GM19193 (cell line): ENCODE measurements around the gene MEGF9.

ENCODE experiments used
- POLR2A ChIP-seq: IDR thresholded peaks from 4 replicates; pipeline ENCODE4 v1.6.1; 2011; ENCODE audit not compliant: insufficient read depth, insufficient read length; ENCODE audit errors: extremely low read depth

Gene MEGF9

GRCh38 chr9:120653762-120654161 lies 60.5 kb downstream of the MEGF9 start:
- no peak for TF ChIP-seq POLR2A

GRCh38 chr9:120652934-120653333 lies 61.3 kb downstream of the MEGF9 start:
- no peak for TF ChIP-seq POLR2A

DNA sequence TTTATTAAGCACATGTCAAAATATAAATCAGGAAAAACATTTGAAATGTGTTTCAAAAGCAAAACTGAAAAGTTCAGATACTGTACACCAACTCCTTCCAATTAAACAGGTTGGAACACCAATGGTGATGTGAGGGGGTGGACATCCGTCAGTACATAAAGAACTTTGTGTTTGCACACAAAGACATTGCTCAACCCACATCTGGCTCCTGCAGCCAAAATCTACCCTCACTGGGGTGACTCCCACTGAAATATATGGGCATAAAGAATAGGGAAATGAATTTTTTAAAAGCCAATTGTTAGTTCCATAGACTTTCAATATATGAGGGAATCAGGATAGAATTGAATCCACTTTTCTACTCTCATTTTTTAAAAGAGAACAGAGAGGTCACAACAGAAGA lies 63.9 kb downstream of the MEGF9 start:
- TF ChIP-seq POLR2A, result no peak

DNA sequence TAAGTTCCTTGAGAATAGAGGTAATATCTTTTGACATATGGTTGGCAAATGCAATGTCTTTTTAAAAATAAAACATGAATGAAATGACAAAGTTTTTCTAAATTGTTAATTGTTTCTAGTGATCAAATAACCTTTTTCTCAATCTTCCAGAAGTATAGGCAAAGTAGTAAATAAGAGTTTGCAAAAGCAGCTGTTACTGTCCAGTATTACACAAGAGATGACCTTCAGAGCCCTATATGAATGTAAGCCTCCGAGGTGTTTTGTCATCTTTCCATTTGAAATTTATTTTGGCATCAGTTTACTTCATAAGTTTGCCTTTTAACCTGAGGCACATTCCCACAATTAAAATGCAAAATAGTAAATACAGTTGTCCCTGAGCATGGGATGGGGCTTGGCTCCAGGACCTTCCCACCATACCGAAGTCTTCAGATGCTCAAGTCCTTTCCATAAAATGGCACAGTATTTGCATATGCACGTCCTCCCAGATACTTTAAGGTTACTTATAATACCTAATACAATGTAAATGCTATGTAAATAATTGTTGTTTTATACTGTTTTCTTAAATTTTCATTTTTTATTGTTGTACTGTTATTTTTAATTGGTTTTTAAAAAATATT lies 65.6 kb downstream of the MEGF9 start:
- no peak for TF ChIP-seq POLR2A

- no peak for TF ChIP-seq POLR2A
Measured at GRCh38 chr9:120646948-120647347, 67.3 kb downstream of the MEGF9 start.

DNA sequence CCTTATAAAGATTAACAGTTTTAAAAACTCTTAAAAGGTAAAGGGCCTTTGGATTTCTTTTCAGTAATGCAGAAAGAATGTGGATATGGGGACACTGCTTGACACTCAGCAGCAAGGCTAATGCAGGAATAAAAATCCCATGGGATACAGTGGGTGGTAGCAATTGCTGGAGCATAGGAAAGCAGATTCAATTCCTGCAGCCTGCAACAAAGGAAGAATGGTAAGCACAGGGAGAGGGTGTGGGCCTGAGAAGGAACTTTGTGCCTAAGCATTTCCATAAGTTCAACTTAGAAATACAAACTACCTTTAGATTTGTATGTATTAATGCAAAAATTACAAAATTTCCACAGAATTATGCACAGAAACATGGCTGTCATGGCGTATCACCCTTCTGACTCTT lies 68.5 kb downstream of the MEGF9 start:
- TF ChIP-seq POLR2A, result no peak

DNA sequence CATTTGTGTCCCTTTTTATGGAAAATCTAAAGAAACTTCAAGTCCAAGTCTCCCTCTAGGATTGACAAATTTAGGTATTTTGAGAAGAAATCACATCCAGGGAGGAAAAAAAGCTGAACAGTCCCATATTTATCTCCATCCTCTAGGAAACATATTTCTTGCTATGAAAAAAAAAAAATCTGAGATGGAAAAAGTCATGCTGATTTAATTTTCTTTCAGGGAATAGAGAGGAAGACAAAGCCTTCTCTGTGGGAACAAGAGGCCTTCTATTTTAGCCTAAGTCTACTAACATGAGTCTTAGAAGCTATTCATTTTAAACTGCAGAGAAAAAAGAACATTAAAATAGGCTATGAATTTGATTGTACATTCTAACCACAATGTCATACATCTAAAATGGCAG lies 71.2 kb downstream of the MEGF9 start:
- no peak for TF ChIP-seq POLR2A

DNA sequence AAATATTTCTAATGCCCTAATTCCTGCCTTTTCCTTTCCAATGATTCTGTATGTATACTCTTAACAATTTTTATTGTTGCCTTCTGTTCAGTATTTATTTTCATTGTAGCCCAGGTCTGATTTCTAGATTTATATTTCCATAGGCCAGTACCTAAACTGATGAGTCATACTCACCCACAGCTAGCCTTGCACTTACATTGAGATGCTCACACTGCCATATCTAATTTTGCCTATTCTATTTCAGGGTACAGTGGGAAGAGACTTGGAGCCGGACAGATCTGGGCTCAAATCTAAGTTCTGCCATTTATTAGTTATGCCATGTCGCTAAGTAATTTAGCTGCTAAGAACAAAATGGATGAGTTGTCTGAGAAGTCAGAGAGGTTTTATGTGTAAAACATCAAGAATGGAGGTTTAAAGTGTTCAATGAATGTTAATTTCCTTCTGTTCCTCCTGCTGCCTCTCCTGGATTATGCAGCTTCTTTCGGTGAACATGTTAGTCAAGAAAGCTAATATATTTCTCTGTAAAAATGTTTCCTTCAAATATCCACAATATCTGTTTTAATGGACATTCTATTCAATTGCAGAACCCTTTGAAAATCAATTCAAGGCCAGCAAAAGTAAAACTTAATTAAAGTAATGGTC lies 72.0 kb downstream of the MEGF9 start:
- no peak for TF ChIP-seq POLR2A

DNA sequence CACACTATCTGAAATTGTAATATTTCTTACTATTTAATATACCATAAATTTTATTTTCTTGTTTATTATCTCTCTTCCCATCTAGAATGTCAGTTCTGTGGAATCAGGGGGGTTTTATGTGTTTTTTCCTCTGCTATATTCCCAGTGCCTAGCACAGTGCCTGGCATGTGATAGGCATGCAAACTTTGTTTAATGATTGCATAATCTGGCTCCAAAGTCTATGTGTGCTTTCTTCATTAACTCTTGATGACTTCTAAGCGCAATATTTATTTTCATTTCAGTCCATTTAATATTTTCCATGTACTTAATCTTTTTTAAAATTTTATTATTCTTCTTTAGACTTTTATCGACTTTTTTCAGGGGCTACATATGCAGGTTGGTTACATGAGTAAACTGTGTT lies 73.9 kb downstream of the MEGF9 start:
- TF ChIP-seq POLR2A, result no peak

- no peak for TF ChIP-seq POLR2A
Measured at GRCh38 chr9:120637919-120638318, 76.4 kb downstream of the MEGF9 start.

GRCh38 chr9:120636194-120636957 lies 77.9 kb downstream of the MEGF9 start:
- no peak for TF ChIP-seq POLR2A

GRCh38 chr9:120635011-120635410 lies 79.3 kb downstream of the MEGF9 start:
- no peak for TF ChIP-seq POLR2A

GRCh38 chr9:120630333-120630732 lies 83.9 kb downstream of the MEGF9 start:
- no peak for TF ChIP-seq POLR2A

DNA sequence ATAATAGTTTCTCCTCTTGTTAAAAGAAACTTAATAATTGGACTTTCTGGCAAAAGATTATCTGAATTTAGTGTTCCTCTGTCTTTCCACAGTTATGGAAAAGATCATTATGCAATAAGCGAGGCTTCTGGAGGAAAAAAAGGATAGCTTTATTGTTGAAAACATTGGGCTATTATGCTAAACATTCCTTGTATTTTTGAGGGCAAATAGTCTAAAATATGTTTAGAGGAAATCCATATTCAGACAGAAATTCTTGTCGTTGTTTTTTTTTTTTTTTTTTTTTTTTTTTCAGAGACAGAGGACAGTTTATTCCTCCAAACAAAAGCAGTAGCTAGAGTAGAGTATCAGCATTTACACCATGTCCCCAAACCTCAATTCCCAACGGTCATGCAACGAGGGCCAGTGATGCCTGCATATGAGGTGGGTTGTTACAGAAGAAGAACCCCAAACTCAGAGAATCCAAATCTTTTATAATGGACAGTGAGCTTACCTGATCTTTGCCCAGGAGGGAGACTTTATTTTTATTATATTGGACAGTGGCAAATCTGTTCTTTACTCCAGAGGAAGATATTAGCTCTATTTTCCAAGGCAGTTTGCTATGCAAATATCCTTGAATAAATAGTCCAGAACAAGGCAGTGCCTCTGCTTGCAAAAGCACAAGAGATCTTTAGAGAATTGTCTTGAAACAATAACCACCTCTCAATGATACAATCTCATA lies 85.9 kb downstream of the MEGF9 start:
- no peak for TF ChIP-seq POLR2A

DNA sequence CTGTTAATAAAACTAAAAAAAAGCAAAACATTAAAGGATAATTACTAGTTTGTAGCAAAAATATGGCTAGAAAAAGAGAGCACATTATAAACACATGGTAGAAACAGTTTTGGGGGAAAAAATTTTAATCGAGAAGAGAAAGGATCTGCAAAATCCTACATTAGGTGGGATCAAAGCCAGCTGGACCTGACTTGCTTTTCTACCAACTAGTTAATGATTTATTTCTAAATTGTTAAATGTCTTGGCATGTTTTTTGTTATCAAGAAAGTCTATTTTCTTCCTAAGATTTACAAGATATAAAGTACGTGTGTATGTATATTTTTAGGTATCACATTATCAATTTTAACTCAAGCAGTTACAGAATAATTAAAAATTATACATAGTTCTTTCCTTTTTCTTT lies 87.2 kb downstream of the MEGF9 start:
- no peak for TF ChIP-seq POLR2A
